ENCODE results near the gene ATOSA. TPM values are rescaled to one million over a fixed set of nuclear protein-coding genes. Genes with fewer than 3 reads are reported as not detected.

Gene ATOSA
- total and polyA plus RNA-seq, 4 donors = 12.8 to 77.8 (median 26.1) TPM

DNA sequence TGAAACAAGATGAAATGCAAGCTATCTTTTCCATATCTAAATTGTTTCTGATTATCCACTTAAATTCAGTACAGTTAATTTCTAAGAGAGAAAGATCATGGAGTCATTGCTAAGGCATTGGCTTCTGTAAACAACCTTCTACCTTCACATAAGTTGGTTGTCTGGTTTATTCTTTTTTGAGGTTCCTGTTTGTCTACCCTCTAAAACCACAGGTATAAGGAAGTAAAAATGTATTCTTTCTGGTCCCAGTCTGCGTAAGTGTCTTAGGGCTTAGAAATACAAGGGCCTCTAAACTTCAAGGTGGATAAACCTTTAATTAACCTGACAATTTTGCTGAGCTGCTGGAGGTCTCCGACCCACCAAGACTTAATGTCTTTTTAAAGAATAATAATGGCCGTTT, 3.6 kb upstream of the ATOSA start:
- no peak overlapping the region for H3K27ac ChIP-seq (ENCODE audit: low read depth in 1 of 2, low read length in 2 of 2)
- no peak overlapping the region for H3K4me3 ChIP-seq (ENCODE audit: low read depth in 1 of 3, low read length in 3 of 3)
- no peak for DNase-seq (ENCODE audit: low spot score)
- 87% methylated on average over 3 of the region's 3 CpGs for WGBS
- H3K9ac ChIP-seq (ENCODE audit: low read depth in 1 of 2, low read length in 2 of 2) = no peak overlapping the region
- H3K4me1 ChIP-seq (ENCODE audit: control insufficient read depth in 4 of 4, insufficient read depth in 4 of 4, low read length in 3 of 4) = peaks cover 4 to 11% (median 6%) of the 10 kb centered on the region in 4 donors
- H3K27me3 ChIP-seq (ENCODE audit: control insufficient read depth in 4 of 4, insufficient read depth in 4 of 4, low read length in 3 of 4) = no peaks in the 10 kb centered on the region
- no peaks in the 10 kb centered on the region for H3K9me3 ChIP-seq (ENCODE audit: control insufficient read depth in 4 of 4, low read length in 3 of 4)
- H3K36me3 ChIP-seq (ENCODE audit: control insufficient read depth in 4 of 4, insufficient read depth in 3 of 4, low read depth in 1 of 4, low read length in 3 of 4) = peaks cover 0 to 2% (median 0%) of the 10 kb centered on the region in 4 donors
- TF ChIP-seq, protein P1, sequence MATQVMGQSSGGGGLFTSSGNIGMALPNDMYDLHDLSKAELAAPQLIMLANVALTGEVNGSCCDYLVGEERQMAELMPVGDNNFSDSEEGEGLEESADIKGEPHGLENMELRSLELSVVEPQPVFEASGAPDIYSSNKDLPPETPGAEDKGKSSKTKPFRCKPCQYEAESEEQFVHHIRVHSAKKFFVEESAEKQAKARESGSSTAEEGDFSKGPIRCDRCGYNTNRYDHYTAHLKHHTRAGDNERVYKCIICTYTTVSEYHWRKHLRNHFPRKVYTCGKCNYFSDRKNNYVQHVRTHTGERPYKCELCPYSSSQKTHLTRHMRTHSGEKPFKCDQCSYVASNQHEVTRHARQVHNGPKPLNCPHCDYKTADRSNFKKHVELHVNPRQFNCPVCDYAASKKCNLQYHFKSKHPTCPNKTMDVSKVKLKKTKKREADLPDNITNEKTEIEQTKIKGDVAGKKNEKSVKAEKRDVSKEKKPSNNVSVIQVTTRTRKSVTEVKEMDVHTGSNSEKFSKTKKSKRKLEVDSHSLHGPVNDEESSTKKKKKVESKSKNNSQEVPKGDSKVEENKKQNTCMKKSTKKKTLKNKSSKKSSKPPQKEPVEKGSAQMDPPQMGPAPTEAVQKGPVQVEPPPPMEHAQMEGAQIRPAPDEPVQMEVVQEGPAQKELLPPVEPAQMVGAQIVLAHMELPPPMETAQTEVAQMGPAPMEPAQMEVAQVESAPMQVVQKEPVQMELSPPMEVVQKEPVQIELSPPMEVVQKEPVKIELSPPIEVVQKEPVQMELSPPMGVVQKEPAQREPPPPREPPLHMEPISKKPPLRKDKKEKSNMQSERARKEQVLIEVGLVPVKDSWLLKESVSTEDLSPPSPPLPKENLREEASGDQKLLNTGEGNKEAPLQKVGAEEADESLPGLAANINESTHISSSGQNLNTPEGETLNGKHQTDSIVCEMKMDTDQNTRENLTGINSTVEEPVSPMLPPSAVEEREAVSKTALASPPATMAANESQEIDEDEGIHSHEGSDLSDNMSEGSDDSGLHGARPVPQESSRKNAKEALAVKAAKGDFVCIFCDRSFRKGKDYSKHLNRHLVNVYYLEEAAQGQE (IDR thresholded peaks at IDR 0.05) = no peak
- TF ChIP-seq, protein P2, sequence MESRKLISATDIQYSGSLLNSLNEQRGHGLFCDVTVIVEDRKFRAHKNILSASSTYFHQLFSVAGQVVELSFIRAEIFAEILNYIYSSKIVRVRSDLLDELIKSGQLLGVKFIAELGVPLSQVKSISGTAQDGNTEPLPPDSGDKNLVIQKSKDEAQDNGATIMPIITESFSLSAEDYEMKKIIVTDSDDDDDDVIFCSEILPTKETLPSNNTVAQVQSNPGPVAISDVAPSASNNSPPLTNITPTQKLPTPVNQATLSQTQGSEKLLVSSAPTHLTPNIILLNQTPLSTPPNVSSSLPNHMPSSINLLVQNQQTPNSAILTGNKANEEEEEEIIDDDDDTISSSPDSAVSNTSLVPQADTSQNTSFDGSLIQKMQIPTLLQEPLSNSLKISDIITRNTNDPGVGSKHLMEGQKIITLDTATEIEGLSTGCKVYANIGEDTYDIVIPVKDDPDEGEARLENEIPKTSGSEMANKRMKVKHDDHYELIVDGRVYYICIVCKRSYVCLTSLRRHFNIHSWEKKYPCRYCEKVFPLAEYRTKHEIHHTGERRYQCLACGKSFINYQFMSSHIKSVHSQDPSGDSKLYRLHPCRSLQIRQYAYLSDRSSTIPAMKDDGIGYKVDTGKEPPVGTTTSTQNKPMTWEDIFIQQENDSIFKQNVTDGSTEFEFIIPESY (IDR thresholded peaks at IDR 0.05) = no peak
- TF ChIP-seq, protein P3, sequence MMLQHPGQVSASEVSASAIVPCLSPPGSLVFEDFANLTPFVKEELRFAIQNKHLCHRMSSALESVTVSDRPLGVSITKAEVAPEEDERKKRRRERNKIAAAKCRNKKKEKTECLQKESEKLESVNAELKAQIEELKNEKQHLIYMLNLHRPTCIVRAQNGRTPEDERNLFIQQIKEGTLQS (IDR thresholded peaks at IDR 0.05) = no peak
- no peak for TF ChIP-seq NR2F2 (IDR thresholded peaks at IDR 0.05)
- TF ChIP-seq SP1 (IDR thresholded peaks at IDR 0.05) = no peak
- TF ChIP-seq FOXA2 (IDR thresholded peaks at IDR 0.05) = no peak
- TF ChIP-seq, protein P4, sequence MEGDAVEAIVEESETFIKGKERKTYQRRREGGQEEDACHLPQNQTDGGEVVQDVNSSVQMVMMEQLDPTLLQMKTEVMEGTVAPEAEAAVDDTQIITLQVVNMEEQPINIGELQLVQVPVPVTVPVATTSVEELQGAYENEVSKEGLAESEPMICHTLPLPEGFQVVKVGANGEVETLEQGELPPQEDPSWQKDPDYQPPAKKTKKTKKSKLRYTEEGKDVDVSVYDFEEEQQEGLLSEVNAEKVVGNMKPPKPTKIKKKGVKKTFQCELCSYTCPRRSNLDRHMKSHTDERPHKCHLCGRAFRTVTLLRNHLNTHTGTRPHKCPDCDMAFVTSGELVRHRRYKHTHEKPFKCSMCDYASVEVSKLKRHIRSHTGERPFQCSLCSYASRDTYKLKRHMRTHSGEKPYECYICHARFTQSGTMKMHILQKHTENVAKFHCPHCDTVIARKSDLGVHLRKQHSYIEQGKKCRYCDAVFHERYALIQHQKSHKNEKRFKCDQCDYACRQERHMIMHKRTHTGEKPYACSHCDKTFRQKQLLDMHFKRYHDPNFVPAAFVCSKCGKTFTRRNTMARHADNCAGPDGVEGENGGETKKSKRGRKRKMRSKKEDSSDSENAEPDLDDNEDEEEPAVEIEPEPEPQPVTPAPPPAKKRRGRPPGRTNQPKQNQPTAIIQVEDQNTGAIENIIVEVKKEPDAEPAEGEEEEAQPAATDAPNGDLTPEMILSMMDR (IDR thresholded peaks at IDR 0.05; ENCODE audit: low read depth, low read length, missing input control) = no peak
- TF ChIP-seq, protein P5, sequence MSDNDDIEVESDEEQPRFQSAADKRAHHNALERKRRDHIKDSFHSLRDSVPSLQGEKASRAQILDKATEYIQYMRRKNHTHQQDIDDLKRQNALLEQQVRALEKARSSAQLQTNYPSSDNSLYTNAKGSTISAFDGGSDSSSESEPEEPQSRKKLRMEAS (IDR thresholded peaks at IDR 0.05) = no peak
- TF ChIP-seq HNF4G (IDR thresholded peaks at IDR 0.05) = no peak
- TF ChIP-seq YY1 (IDR thresholded peaks at IDR 0.05) = no peak
- TF ChIP-seq JUND (IDR thresholded peaks at IDR 0.05) = no peak
- no peak for TF ChIP-seq EGR1 (IDR thresholded peaks at IDR 0.05; ENCODE audit: low read depth in 2 of 2)
- no peak for TF ChIP-seq RAD21 (IDR thresholded peaks at IDR 0.05)
- no peak for TF ChIP-seq TAF1 (conservative IDR thresholded peaks at IDR 0.05)
- TF ChIP-seq FOXA1 (IDR thresholded peaks at IDR 0.05) = no peak
- no peak for TF ChIP-seq GABPA (IDR thresholded peaks at IDR 0.05 in 1 of 2, conservative IDR thresholded peaks at IDR 0.05 in 1 of 2)
- TF ChIP-seq RXRA (IDR thresholded peaks at IDR 0.05) = no peak

DNA sequence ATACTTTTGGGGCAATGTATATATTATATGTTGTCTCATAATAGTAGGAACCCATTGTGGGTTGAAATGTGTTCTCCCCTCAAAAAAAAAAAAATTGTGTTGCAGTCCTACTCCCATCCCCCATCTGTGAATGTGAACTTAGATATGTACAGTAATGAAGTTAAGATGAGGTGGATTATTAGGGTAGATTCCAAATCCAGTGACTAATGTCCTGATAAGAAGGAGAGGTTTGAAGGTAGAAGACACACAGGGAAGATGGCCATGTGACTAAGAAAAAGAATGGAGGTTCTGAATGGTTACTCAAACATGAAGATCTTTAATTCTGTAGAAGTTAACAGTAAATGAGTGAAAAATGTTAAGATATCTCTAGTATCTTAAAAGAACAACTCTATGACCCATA, 3.0 kb upstream of the ATOSA start:
- H3K36me3 ChIP-seq (ENCODE audit: control insufficient read depth in 4 of 4, insufficient read depth in 3 of 4, low read depth in 1 of 4, low read length in 3 of 4) = no peaks in the 10 kb centered on the region
- no peak overlapping the region for H3K27ac ChIP-seq (ENCODE audit: low read depth in 1 of 2, low read length in 2 of 2)
- no peak overlapping the region for H3K9ac ChIP-seq (ENCODE audit: low read depth in 1 of 2, low read length in 2 of 2)
- peaks cover 4 to 17% (median 10%) of the 10 kb centered on the region in 4 donors for H3K4me1 ChIP-seq (ENCODE audit: control insufficient read depth in 4 of 4, insufficient read depth in 4 of 4, low read length in 3 of 4)
- H3K4me3 ChIP-seq (ENCODE audit: low read depth in 1 of 3, low read length in 3 of 3) = no peak overlapping the region
- no peaks in the 10 kb centered on the region for H3K9me3 ChIP-seq (ENCODE audit: control insufficient read depth in 4 of 4, low read length in 3 of 4)
- no peak for DNase-seq (ENCODE audit: low spot score)
- no peaks in the 10 kb centered on the region for H3K27me3 ChIP-seq (ENCODE audit: control insufficient read depth in 4 of 4, insufficient read depth in 4 of 4, low read length in 3 of 4)
- TF ChIP-seq, protein P2 (IDR thresholded peaks at IDR 0.05) = no peak
- TF ChIP-seq SP1 (IDR thresholded peaks at IDR 0.05) (no peak), HNF4G (IDR thresholded peaks at IDR 0.05) (no peak), YY1 (IDR thresholded peaks at IDR 0.05) (no peak), FOXA1 (IDR thresholded peaks at IDR 0.05) (no peak), RAD21 (IDR thresholded peaks at IDR 0.05) (no peak), TAF1 (conservative IDR thresholded peaks at IDR 0.05) (no peak), GABPA (IDR thresholded peaks at IDR 0.05 in 1 of 2, conservative IDR thresholded peaks at IDR 0.05 in 1 of 2) (no peak), EGR1 (IDR thresholded peaks at IDR 0.05; ENCODE audit: low read depth in 2 of 2) (no peak), FOXA2 (IDR thresholded peaks at IDR 0.05) (no peak)
- TF ChIP-seq, protein P3 (IDR thresholded peaks at IDR 0.05) = no peak
- TF ChIP-seq, protein P4 (IDR thresholded peaks at IDR 0.05; ENCODE audit: low read depth, low read length, missing input control) = no peak

Data from liver (tissue), 9 donors.